AG04449 (cell line): Measurements from ENCODE around the gene PSMC3.

Experiments used
- CTCF ChIA-PET: fragments of 350-600 bp; formaldehyde crosslinking; extraction: SDS; loops from one replicate; lab custom pipeline; 2021; ENCODE audit warnings: antibody characterized with exemption; lab: Yijun Ruan, JAX
- POLR2A ChIA-PET: fragments of 400-600, 350-600 bp; formaldehyde crosslinking; extraction: SDS; loops from one replicate; lab custom pipeline; 2020; ENCODE audit warnings: antibody characterized with exemption, inconsistent platforms; lab: Yijun Ruan, JAX
- DNase-seq: peaks from one replicate; pipeline ENCODE4 v3.0.0-alpha.2; 2010; ENCODE audit warnings: low read depth, low spot score
- H3K4me3 ChIP-seq: 2 replicates; pipeline ENCODE4 v1.5.1; 2011; ENCODE audit warnings: low read depth, mild to moderate bottlenecking, control low read depth, low read length
- TF ChIP-seq, protein P1 (sequence below): IDR thresholded peaks from one replicate; pipeline ENCODE4 v1.5.1; 2011; ENCODE audit warnings: mild to moderate bottlenecking, moderate library complexity, low read length, control low read depth, inconsistent platforms; ENCODE audit not compliant: insufficient read depth; ENCODE audit errors: missing control alignments

The PSMC3 gene

DNA sequence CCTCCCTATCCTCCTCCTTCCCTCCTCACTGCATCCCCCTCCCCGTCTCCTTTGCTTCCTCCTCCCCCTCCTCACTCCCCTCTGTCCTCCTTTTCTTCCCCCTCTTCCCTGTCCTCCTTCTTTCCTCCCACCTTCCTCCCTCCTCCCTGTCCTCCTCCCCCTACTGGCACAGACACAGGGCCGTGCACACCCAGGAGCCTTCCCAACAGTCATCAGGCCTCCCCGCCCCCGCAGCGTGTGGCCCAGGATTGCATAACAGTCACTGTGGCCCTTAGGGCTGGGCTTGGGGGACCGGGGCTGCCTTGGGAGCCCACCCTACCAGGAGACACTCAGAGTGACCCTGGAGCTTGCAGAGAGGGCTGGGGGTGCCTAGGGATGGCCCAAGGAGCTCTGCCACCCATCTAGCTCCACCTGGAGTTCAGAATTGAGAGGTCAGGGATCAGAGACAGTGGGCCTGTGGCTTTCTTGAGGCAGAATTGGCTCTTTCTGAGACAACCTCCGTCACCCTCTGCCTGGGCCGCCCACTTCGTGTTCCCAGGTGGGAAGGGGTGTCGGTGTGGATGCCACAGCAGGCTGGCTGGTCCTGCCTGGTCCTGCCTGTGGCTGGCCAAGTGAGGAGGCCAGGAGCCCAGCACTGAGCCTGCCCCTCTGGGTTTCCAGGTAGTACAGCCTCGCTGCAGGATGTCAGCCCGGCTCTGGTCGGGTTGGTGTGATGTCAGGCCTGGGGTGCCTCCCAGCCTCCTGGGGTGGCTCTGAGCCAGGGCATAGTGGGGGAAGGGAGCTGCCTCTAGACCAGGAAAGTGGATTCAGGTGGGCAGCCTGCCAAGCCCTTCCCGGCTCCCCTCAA is 49.5 kb downstream of the PSMC3 start:
- no peak for DNase-seq
- ChIA-PET POLR2A (no interaction called here), CTCF (interaction anchor here (1.0 kb wide), 1 partner anchor 15 kb away, joined by 3 read pairs; no protein-coding TSS in a partner anchor)
- no peak overlapping the region for H3K4me3 ChIP-seq
- TF ChIP-seq, protein P1, sequence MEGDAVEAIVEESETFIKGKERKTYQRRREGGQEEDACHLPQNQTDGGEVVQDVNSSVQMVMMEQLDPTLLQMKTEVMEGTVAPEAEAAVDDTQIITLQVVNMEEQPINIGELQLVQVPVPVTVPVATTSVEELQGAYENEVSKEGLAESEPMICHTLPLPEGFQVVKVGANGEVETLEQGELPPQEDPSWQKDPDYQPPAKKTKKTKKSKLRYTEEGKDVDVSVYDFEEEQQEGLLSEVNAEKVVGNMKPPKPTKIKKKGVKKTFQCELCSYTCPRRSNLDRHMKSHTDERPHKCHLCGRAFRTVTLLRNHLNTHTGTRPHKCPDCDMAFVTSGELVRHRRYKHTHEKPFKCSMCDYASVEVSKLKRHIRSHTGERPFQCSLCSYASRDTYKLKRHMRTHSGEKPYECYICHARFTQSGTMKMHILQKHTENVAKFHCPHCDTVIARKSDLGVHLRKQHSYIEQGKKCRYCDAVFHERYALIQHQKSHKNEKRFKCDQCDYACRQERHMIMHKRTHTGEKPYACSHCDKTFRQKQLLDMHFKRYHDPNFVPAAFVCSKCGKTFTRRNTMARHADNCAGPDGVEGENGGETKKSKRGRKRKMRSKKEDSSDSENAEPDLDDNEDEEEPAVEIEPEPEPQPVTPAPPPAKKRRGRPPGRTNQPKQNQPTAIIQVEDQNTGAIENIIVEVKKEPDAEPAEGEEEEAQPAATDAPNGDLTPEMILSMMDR = no peak

DNA sequence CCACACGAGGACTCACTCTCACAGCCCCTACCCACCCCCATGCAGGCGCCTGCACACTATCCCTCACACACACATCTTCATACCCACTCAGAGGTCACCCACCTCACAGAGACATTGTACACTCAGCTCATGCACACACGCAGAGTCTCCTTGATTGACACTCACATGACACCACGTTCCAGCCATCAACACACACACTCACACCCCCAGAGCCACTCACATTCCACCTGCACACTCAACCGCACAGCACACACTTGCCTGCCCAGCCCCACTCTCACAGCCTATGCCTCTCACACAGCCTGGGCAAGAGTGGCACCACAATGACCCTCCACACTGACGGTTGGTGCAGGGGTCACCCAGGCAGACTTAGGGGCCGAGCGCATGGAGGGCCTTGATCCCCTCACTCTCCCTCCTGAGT is 50.1 kb downstream of the PSMC3 start:
- ChIA-PET CTCF (no interaction called here), POLR2A (no interaction called here)
- no peak for DNase-seq
- TF ChIP-seq, protein P1 = no peak
- no peak overlapping the region for H3K4me3 ChIP-seq

DNA sequence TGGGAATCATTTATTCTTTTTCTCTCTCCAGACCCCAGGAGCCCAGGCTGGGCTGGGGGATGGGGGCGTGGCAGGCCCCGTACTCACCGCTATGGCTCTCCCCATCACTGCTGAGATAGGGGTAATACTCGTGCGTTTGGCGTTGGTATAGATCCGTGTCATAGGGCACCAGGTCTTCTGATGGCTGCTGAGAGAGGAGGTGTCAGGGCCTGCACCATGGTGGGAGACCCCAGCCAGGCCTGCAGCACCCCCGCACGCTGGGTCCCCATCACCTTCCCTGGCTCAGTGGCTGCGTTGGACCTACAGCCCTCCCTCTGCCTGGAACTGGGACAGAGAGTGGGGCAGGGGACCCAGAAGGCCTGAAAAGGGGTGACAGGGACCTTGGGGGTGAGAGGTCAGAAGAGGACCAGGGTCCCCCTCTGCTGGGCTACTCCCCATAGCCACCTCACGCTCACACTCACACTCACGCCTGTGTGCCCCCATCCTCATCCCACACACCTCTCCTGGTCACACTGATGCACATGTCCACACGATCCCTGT is 50.6 kb downstream of the PSMC3 start:
- ChIA-PET CTCF (interaction anchor here (1.4 to 7.3 kb wide), 6 partner anchors 11 to 211 kb away, joined by 3 to 123 read pairs (median 51); partner anchors contain the start of genes FAM180B, RAPSN and SLC39A13), POLR2A (no interaction called here)
- H3K4me3 ChIP-seq = no peak overlapping the region
- TF ChIP-seq, protein P1 = no peak
- DNase-seq = no peak

DNA sequence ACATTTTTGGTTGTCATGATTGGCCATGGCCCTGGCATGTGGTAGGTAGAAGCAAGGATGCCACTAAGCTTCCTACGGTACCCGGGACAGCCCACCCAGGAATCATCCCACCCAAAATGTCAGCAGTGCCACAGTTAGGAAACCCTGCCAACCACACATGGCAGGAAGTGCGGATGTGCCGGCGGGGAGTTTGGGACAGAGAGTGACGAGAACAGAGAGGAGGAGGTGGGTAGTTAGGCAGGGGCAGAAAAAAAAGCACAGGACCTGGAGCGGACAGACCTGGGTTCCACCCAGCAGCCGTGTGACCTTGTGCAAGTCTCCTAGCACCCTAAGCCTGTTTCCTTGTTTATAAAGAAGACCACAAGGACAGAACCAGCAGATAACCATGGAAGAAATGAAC is 51.2 kb downstream of the PSMC3 start:
- CTCF ChIA-PET = interaction anchor here (0.9 to 7.3 kb wide), 20 partner anchors 11 to 231 kb away, joined by 3 to 123 read pairs (median 10); partner anchors contain the start of genes FAM180B, RAPSN and SLC39A13
- TF ChIP-seq, protein P1 = no peak
- POLR2A ChIA-PET = no interaction called here
- no peak overlapping the region for H3K4me3 ChIP-seq
- no peak for DNase-seq

DNA sequence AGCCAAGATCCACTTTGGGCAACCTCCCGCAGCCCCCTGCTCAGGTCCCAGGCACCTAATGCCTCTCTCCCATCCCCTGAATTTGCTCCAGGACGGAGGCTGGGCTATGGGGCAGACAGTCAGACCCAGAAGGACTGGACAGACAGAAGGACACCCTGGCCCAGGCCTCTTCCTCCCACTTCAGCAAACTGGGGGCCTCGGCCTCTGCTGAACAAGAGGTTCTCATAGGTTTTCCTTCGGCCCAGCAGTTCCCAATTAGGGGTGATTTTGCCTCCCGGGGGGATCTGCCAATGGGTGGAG is 51.6 kb downstream of the PSMC3 start:
- TF ChIP-seq, protein P1 = no peak
- CTCF ChIA-PET = interaction anchor here (0.7 to 7.3 kb wide), 46 partner anchors 8 to 249 kb away, joined by 3 to 123 read pairs (median 6); partner anchors contain the start of genes ACP2, FAM180B, PSMC3 and RAPSN
- DNase-seq = no peak
- no peak overlapping the region for H3K4me3 ChIP-seq
- POLR2A ChIA-PET = no interaction called here

DNA sequence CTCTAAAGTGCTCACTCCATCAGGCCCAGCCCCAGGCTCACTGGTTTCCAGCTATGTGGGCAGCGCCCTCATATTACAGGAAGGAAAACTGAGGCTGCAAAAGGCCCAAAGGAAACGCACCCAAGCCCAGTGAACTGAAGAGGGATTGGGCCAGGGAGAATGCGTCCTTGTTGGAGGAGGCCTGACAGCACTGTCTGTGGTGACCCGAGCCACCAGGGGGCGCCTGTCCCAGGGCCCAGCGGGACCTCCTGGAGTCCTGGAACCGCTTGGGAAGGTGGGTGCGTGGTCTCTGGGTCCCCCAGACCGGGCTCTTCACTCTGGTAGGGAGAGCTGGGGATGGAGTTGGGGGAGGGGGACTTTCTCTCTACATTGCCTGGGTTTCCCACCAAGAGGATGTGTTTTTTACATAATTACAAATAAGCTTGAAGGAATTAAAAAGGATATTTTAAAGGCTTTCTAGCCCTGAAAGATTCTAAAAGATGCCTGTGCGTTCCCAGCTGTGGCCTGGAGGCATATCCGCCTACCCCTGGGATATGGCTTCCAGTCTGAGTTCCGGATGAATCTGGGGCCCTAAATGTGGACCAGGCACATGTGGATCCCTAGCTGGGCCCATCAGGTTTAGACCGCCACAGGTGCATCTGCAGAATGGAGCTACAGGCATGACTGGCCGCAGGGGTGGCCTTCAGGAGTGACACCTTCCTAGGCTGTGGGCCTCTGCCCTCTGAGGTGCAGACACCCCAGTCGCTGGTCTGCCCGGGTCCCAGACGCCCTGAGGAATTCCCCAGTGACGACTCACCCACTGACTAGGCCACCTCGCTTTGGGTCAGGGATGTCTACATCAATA is 52.1 kb downstream of the PSMC3 start:
- CTCF ChIA-PET = interaction anchor here (0.6 to 7.3 kb wide), 55 partner anchors 9 to 479 kb away, joined by 3 to 123 read pairs (median 5); partner anchors contain the start of genes ACP2, FAM180B, PSMC3 and RAPSN
- TF ChIP-seq, protein P1 = peak; percentile 98
- DNase-seq = no peak
- no peak overlapping the region for H3K4me3 ChIP-seq
- POLR2A ChIA-PET = interaction anchor here (0.8 kb wide), 1 partner anchor 25 kb away, joined by 3 read pairs; no protein-coding TSS in a partner anchor
